ENCODE data around the gene DCST1.

DCST1 gene

DNA sequence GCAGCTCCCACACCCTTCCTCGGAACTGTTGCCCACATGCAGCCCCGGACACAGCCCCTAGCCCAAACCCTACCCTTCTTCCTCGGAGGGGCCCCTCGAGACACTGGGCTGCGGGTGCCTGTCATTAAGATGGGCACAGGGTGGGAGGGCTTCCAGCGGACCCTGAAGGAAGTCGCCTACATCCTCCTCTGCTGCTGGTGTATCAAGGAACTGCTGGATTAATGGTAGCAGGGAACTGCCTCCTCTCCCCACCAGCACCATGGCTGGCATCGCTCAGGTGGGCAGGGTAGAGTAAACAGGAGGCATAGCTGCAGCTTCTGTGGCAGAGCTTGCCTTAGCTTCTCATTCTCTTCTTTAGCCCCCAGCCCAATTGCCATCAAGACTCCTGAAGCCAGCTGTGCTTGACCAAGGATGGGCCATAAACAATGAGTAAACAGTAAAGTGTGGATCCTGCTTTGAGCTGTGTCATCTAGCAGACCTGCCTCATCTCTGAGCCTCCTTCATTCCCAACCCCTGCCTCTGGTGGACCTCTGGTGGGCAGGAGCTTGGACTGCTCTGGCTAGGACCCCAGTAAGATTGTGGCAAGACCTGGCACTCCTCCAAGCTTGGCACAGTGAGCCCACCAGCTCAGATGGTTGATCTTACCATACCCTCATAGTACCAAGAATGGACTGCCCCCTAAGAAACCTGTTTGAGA lies 39.9 kb upstream of the DCST1 start, which contains the start of gene LENEP:
Gene LENEP, plus strand, starts transcription at position 15 of the 697 bp plus-strand sequence. Its CDS starts 22 bp downstream, at position 37.
- Histone ChIP-seq H3K27ac (replicated peaks) (no peak within 1 kb of the TSS; the same call in 1 of the 2 replicates), H3K4me3 (replicated peaks; ENCODE audit: insufficient read depth, low read length) (no peak within 1 kb of the TSS), H3K27me3 (ENCODE audit: insufficient read depth, poor library complexity, severe bottlenecking) (no peaks in the 10 kb centered on the region)
- no peak for DNase-seq (ENCODE audit: low read depth in 1 of 2, low spot score in 1 of 2)
- TF ChIP-seq, protein P1, sequence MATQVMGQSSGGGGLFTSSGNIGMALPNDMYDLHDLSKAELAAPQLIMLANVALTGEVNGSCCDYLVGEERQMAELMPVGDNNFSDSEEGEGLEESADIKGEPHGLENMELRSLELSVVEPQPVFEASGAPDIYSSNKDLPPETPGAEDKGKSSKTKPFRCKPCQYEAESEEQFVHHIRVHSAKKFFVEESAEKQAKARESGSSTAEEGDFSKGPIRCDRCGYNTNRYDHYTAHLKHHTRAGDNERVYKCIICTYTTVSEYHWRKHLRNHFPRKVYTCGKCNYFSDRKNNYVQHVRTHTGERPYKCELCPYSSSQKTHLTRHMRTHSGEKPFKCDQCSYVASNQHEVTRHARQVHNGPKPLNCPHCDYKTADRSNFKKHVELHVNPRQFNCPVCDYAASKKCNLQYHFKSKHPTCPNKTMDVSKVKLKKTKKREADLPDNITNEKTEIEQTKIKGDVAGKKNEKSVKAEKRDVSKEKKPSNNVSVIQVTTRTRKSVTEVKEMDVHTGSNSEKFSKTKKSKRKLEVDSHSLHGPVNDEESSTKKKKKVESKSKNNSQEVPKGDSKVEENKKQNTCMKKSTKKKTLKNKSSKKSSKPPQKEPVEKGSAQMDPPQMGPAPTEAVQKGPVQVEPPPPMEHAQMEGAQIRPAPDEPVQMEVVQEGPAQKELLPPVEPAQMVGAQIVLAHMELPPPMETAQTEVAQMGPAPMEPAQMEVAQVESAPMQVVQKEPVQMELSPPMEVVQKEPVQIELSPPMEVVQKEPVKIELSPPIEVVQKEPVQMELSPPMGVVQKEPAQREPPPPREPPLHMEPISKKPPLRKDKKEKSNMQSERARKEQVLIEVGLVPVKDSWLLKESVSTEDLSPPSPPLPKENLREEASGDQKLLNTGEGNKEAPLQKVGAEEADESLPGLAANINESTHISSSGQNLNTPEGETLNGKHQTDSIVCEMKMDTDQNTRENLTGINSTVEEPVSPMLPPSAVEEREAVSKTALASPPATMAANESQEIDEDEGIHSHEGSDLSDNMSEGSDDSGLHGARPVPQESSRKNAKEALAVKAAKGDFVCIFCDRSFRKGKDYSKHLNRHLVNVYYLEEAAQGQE (IDR thresholded peaks at IDR 0.05; ENCODE audit: insufficient replicate concordance, low read depth): no peak
- TF ChIP-seq, protein P2, sequence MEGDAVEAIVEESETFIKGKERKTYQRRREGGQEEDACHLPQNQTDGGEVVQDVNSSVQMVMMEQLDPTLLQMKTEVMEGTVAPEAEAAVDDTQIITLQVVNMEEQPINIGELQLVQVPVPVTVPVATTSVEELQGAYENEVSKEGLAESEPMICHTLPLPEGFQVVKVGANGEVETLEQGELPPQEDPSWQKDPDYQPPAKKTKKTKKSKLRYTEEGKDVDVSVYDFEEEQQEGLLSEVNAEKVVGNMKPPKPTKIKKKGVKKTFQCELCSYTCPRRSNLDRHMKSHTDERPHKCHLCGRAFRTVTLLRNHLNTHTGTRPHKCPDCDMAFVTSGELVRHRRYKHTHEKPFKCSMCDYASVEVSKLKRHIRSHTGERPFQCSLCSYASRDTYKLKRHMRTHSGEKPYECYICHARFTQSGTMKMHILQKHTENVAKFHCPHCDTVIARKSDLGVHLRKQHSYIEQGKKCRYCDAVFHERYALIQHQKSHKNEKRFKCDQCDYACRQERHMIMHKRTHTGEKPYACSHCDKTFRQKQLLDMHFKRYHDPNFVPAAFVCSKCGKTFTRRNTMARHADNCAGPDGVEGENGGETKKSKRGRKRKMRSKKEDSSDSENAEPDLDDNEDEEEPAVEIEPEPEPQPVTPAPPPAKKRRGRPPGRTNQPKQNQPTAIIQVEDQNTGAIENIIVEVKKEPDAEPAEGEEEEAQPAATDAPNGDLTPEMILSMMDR (IDR thresholded peaks at IDR 0.05; ENCODE audit: insufficient read depth, low read length): no peak
- TF ChIP-seq SPI1 (IDR thresholded peaks at IDR 0.05; ENCODE audit: borderline replicate concordance, low read depth): no peak

DNA sequence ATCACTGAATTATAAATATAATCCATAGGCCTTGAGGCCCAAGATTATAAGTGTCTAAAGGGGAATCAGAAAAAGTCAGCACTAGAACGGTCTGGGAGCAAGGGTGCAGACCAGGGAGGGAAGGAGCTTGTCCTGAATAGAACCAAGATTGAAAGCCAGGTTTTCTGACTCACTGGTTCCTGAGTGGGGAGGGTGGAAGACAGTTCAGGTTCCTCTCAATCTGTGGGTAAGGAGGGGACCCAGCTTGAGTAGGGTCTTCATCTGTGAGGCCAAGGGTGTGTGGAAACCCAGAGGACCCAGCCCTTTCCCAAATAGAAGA lies 39.4 kb upstream of the DCST1 start:
- DNase-seq (ENCODE audit: low read depth in 1 of 2, low spot score in 1 of 2): no peak
- H3K27me3 ChIP-seq (ENCODE audit: insufficient read depth, poor library complexity, severe bottlenecking): no peaks in the 10 kb centered on the region
- no peak overlapping the region for H3K4me3 ChIP-seq (replicated peaks; ENCODE audit: insufficient read depth, low read length)
- no peak overlapping the region for H3K27ac ChIP-seq (replicated peaks)
- TF ChIP-seq, protein P1 (IDR thresholded peaks at IDR 0.05; ENCODE audit: insufficient replicate concordance, low read depth): no peak
- no peak for TF ChIP-seq POLR2AphosphoS5 (IDR thresholded peaks at IDR 0.05; ENCODE audit: low read depth)
- TF ChIP-seq GABPA (IDR thresholded peaks at IDR 0.05; ENCODE audit: low read depth): no peak
- TF ChIP-seq SPI1 (IDR thresholded peaks at IDR 0.05; ENCODE audit: borderline replicate concordance, low read depth): no peak
- TF ChIP-seq, protein P2 (IDR thresholded peaks at IDR 0.05; ENCODE audit: insufficient read depth, low read length): no peak

DNA sequence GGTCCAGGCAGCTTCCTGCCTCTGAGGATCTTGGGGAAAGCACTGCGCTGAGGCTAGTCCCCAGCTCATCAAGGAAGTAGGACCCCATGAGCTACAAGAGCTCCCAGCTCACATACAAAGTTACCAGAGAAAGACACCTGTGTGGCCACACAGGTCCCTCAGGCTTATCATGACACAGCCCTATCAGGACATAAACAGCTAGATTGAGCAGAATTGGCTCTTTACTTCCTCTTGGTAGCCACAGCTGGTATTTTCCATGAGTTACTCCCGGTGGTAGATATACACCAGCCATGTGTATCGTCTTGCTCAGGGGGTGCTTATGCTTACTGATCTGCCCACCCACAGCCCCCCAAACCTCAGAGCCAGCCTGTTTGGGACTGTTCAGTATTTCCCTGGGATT lies 39.0 kb upstream of the DCST1 start:
- no peak overlapping the region; the same call in 1 of the 2 replicates for H3K27ac ChIP-seq (replicated peaks)

More for the DNA sequence above, 39.0 kb upstream of the DCST1 start:
- no peak overlapping the region for H3K4me3 ChIP-seq (replicated peaks; ENCODE audit: insufficient read depth, low read length)
- TF ChIP-seq, protein P2 (IDR thresholded peaks at IDR 0.05; ENCODE audit: insufficient read depth, low read length): no peak
- no peak for TF ChIP-seq POLR2AphosphoS5 (IDR thresholded peaks at IDR 0.05; ENCODE audit: low read depth)
- TF ChIP-seq SPI1 (IDR thresholded peaks at IDR 0.05; ENCODE audit: borderline replicate concordance, low read depth): no peak
- no peak for TF ChIP-seq GABPA (IDR thresholded peaks at IDR 0.05; ENCODE audit: low read depth)
- TF ChIP-seq, protein P1 (IDR thresholded peaks at IDR 0.05; ENCODE audit: insufficient replicate concordance, low read depth): no peak
- H3K27me3 ChIP-seq (ENCODE audit: insufficient read depth, poor library complexity, severe bottlenecking): no peaks in the 10 kb centered on the region
- no peak for DNase-seq (ENCODE audit: low read depth in 1 of 2, low spot score in 1 of 2)
